ENCODE measurements around the gene ENPP6. TPM values are rescaled to one million over a fixed set of nuclear protein-coding genes. Genes with fewer than 3 reads are reported as not detected.
A peak's percentile ranks its signal among the peaks of the same experiment; 100 is the strongest.

Gene ENPP6
- total and polyA plus RNA-seq, 2 donors: 1.1 to 2.0 TPM

GRCh38 chr4:184165291-184165690 is 52.4 kb downstream of the ENPP6 start:
- no peaks in the 10 kb centered on the region for H3K9me3 ChIP-seq (ENCODE audit: control insufficient read depth in 2 of 2, insufficient read depth in 1 of 2, low read length in 1 of 2)
- H3K4me3 ChIP-seq (ENCODE audit: low read length in 2 of 2): no peak overlapping the region
- peaks cover 4 to 51% of the 10 kb centered on the region in 2 donors for H3K27me3 ChIP-seq (ENCODE audit: control insufficient read depth in 2 of 2, insufficient read depth in 1 of 2, low read length in 1 of 2)
- H3K36me3 ChIP-seq (ENCODE audit: control insufficient read depth in 2 of 2, insufficient read depth in 2 of 2, low read length in 1 of 2): no peaks in the 10 kb centered on the region
- DNase-seq (ENCODE audit: low read depth in 6 of 9, low spot score in 9 of 9): no peak
- H3K4me1 ChIP-seq (ENCODE audit: control insufficient read depth in 2 of 2, insufficient read depth in 2 of 2, low read length in 2 of 2): no peaks in the 10 kb centered on the region
- H3K27ac ChIP-seq (ENCODE audit: low read depth in 1 of 2, low read length in 1 of 2): no peak overlapping the region
- WGBS: 72% methylated on average over 8 of the region's 8 CpGs

GRCh38 chr4:184163813-184164212 is 53.9 kb downstream of the ENPP6 start:
- no peaks in the 10 kb centered on the region for H3K4me1 ChIP-seq (ENCODE audit: control insufficient read depth in 2 of 2, insufficient read depth in 2 of 2, low read length in 2 of 2)
- H3K9me3 ChIP-seq (ENCODE audit: control insufficient read depth in 2 of 2, insufficient read depth in 1 of 2, low read length in 1 of 2): no peaks in the 10 kb centered on the region
- H3K4me3 ChIP-seq (ENCODE audit: low read length in 2 of 2): no peak overlapping the region
- H3K27ac ChIP-seq (ENCODE audit: low read depth in 1 of 2, low read length in 1 of 2): no peak overlapping the region
- 29% methylated on average over 8 of the region's 8 CpGs for WGBS
- H3K27me3 ChIP-seq (ENCODE audit: control insufficient read depth in 2 of 2, insufficient read depth in 1 of 2, low read length in 1 of 2): peaks cover 3 to 43% of the 10 kb centered on the region in 2 donors
- no peaks in the 10 kb centered on the region for H3K36me3 ChIP-seq (ENCODE audit: control insufficient read depth in 2 of 2, insufficient read depth in 2 of 2, low read length in 1 of 2)
- DNase-seq (ENCODE audit: low read depth in 6 of 9, low spot score in 9 of 9): peak in 6 of 9 donors; percentile 3 to 51 (median 14)

DNA sequence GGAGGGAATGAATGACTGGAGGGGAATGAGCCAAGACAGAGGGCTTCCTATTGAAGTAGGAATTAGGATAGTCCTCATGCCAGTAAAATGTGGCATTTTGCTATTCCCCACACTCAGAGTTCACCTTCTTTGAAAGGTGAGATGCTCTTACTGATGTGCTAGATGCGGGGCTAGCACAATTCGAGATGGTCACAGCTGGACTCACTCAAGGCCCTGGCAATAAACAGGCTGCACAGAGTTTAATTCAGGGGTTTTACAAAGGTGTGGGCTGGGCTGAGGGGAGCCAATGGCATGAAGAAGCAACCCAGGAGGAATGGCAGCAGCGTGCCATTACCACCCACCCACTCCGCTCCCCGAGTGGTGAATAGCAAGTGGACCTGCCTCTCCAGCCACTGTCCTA is 55.1 kb downstream of the ENPP6 start:
- 93% methylated on average over 5 of the region's 5 CpGs for WGBS
- H3K9me3 ChIP-seq (ENCODE audit: control insufficient read depth in 2 of 2, insufficient read depth in 1 of 2, low read length in 1 of 2): no peaks in the 10 kb centered on the region
- H3K4me3 ChIP-seq (ENCODE audit: low read length in 2 of 2): no peak overlapping the region
- H3K27ac ChIP-seq (ENCODE audit: low read depth in 1 of 2, low read length in 1 of 2): no peak overlapping the region
- H3K27me3 ChIP-seq (ENCODE audit: control insufficient read depth in 2 of 2, insufficient read depth in 1 of 2, low read length in 1 of 2): peaks cover 0 to 31% of the 10 kb centered on the region in 2 donors
- DNase-seq (ENCODE audit: low read depth in 6 of 9, low spot score in 9 of 9): no peak
- no peaks in the 10 kb centered on the region for H3K36me3 ChIP-seq (ENCODE audit: control insufficient read depth in 2 of 2, insufficient read depth in 2 of 2, low read length in 1 of 2)
- H3K4me1 ChIP-seq (ENCODE audit: control insufficient read depth in 2 of 2, insufficient read depth in 2 of 2, low read length in 2 of 2): no peaks in the 10 kb centered on the region

GRCh38 chr4:184157322-184157721 is 60.4 kb downstream of the ENPP6 start:
- Histone ChIP-seq H3K36me3 (ENCODE audit: control insufficient read depth in 2 of 2, insufficient read depth in 2 of 2, low read length in 1 of 2) (no peaks in the 10 kb centered on the region), H3K27ac (ENCODE audit: low read depth in 1 of 2, low read length in 1 of 2) (no peak overlapping the region), H3K9me3 (ENCODE audit: control insufficient read depth in 2 of 2, insufficient read depth in 1 of 2, low read length in 1 of 2) (no peaks in the 10 kb centered on the region), H3K27me3 (ENCODE audit: control insufficient read depth in 2 of 2, insufficient read depth in 1 of 2, low read length in 1 of 2) (peaks cover 0 to 5% of the 10 kb centered on the region in 2 donors), H3K4me3 (ENCODE audit: low read length in 2 of 2) (no peak overlapping the region), H3K4me1 (ENCODE audit: control insufficient read depth in 2 of 2, insufficient read depth in 2 of 2, low read length in 2 of 2) (no peaks in the 10 kb centered on the region)
- WGBS: 90% methylated on average over 2 of the region's 2 CpGs
- no peak for DNase-seq (ENCODE audit: low read depth in 6 of 9, low spot score in 9 of 9)

- DNase-seq (ENCODE audit: low read depth in 6 of 9, low spot score in 9 of 9): no peak
- Histone ChIP-seq H3K27me3 (ENCODE audit: control insufficient read depth in 2 of 2, insufficient read depth in 1 of 2, low read length in 1 of 2) (peaks cover 0 to 3% of the 10 kb centered on the region in 2 donors), H3K9me3 (ENCODE audit: control insufficient read depth in 2 of 2, insufficient read depth in 1 of 2, low read length in 1 of 2) (no peaks in the 10 kb centered on the region), H3K27ac (ENCODE audit: low read depth in 1 of 2, low read length in 1 of 2) (no peak overlapping the region), H3K36me3 (ENCODE audit: control insufficient read depth in 2 of 2, insufficient read depth in 2 of 2, low read length in 1 of 2) (no peaks in the 10 kb centered on the region), H3K4me1 (ENCODE audit: control insufficient read depth in 2 of 2, insufficient read depth in 2 of 2, low read length in 2 of 2) (no peaks in the 10 kb centered on the region), H3K4me3 (ENCODE audit: low read length in 2 of 2) (no peak overlapping the region)
- 87% methylated on average over 10 of the region's 10 CpGs for WGBS
Measured at GRCh38 chr4:184156163-184156920, 61.3 kb downstream of the ENPP6 start.

- H3K9me3 ChIP-seq (ENCODE audit: control insufficient read depth in 2 of 2, insufficient read depth in 1 of 2, low read length in 1 of 2): no peaks in the 10 kb centered on the region
- peaks cover 0 to 3% of the 10 kb centered on the region in 2 donors for H3K27me3 ChIP-seq (ENCODE audit: control insufficient read depth in 2 of 2, insufficient read depth in 1 of 2, low read length in 1 of 2)
- DNase-seq (ENCODE audit: low read depth in 6 of 9, low spot score in 9 of 9): no peak
- 92% methylated on average over 7 of the region's 7 CpGs for WGBS
- no peak overlapping the region for H3K27ac ChIP-seq (ENCODE audit: low read depth in 1 of 2, low read length in 1 of 2)
- H3K4me1 ChIP-seq (ENCODE audit: control insufficient read depth in 2 of 2, insufficient read depth in 2 of 2, low read length in 2 of 2): no peaks in the 10 kb centered on the region
- no peaks in the 10 kb centered on the region for H3K36me3 ChIP-seq (ENCODE audit: control insufficient read depth in 2 of 2, insufficient read depth in 2 of 2, low read length in 1 of 2)
- H3K4me3 ChIP-seq (ENCODE audit: low read length in 2 of 2): no peak overlapping the region
Measured at GRCh38 chr4:184154199-184154598, 63.5 kb downstream of the ENPP6 start.

- no peak overlapping the region for H3K27ac ChIP-seq (ENCODE audit: low read depth in 1 of 2, low read length in 1 of 2)
- no peak overlapping the region for H3K4me3 ChIP-seq (ENCODE audit: low read length in 2 of 2)
- H3K27me3 ChIP-seq (ENCODE audit: control insufficient read depth in 2 of 2, insufficient read depth in 1 of 2, low read length in 1 of 2): peaks cover 0 to 3% of the 10 kb centered on the region in 2 donors
- no peaks in the 10 kb centered on the region for H3K9me3 ChIP-seq (ENCODE audit: control insufficient read depth in 2 of 2, insufficient read depth in 1 of 2, low read length in 1 of 2)
- WGBS: 93% methylated on average over 5 of the region's 5 CpGs
- DNase-seq (ENCODE audit: low read depth in 6 of 9, low spot score in 9 of 9): no peak
- H3K4me1 ChIP-seq (ENCODE audit: control insufficient read depth in 2 of 2, insufficient read depth in 2 of 2, low read length in 2 of 2): no peaks in the 10 kb centered on the region
- no peaks in the 10 kb centered on the region for H3K36me3 ChIP-seq (ENCODE audit: control insufficient read depth in 2 of 2, insufficient read depth in 2 of 2, low read length in 1 of 2)
Measured at GRCh38 chr4:184153781-184154180, 63.9 kb downstream of the ENPP6 start.

- Histone ChIP-seq H3K27me3 (ENCODE audit: control insufficient read depth in 2 of 2, insufficient read depth in 1 of 2, low read length in 1 of 2) (peaks cover 0 to 3% of the 10 kb centered on the region in 2 donors), H3K36me3 (ENCODE audit: control insufficient read depth in 2 of 2, insufficient read depth in 2 of 2, low read length in 1 of 2) (no peaks in the 10 kb centered on the region), H3K4me1 (ENCODE audit: control insufficient read depth in 2 of 2, insufficient read depth in 2 of 2, low read length in 2 of 2) (no peaks in the 10 kb centered on the region), H3K4me3 (ENCODE audit: low read length in 2 of 2) (no peak overlapping the region), H3K9me3 (ENCODE audit: control insufficient read depth in 2 of 2, insufficient read depth in 1 of 2, low read length in 1 of 2) (no peaks in the 10 kb centered on the region), H3K27ac (ENCODE audit: low read depth in 1 of 2, low read length in 1 of 2) (no peak overlapping the region)
- DNase-seq (ENCODE audit: low read depth in 6 of 9, low spot score in 9 of 9): no peak
- 93% methylated on average over 13 of the region's 13 CpGs for WGBS
Measured at GRCh38 chr4:184151988-184152485, 65.6 kb downstream of the ENPP6 start.

DNA sequence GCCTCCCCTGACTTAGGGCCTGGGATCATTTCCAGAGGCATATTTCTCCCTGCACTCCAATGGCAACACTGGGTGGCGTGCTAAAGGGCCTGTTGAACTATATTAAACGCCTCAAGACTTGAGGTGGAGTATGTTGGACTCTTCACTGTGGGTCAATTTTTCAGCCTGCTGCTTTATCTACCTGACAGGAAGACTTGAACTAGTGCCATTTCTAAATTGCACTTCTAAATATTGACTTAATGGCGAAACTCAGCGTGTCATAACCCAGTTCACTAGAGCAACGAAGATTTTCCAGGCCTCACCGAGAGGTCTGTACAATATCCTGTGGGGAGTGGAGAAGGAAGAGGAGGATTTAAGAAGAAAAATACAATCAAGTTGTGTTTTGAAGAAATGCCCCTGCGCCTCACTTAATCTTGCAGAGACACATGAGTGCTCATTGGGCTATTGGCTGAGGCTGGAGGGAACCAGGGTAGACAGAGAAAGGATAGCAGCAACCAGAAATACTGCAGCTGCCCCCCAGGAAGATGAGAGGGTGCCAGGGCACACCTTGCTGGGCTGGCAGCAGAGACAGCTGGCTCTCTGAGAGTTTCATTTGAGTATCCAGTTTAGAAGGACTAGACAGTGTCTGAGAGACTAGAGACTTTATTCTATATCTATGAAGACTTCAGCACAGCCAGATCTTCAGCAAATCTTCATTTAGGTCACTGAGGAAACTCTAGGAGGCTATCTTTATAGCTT is 67.4 kb downstream of the ENPP6 start:
- DNase-seq (ENCODE audit: low read depth in 6 of 9, low spot score in 9 of 9): no peak
- Histone ChIP-seq H3K27ac (ENCODE audit: low read depth in 1 of 2, low read length in 1 of 2) (no peak overlapping the region), H3K36me3 (ENCODE audit: control insufficient read depth in 2 of 2, insufficient read depth in 2 of 2, low read length in 1 of 2) (no peaks in the 10 kb centered on the region), H3K27me3 (ENCODE audit: control insufficient read depth in 2 of 2, insufficient read depth in 1 of 2, low read length in 1 of 2) (no peaks in the 10 kb centered on the region), H3K4me3 (ENCODE audit: low read length in 2 of 2) (no peak overlapping the region), H3K9me3 (ENCODE audit: control insufficient read depth in 2 of 2, insufficient read depth in 1 of 2, low read length in 1 of 2) (no peaks in the 10 kb centered on the region), H3K4me1 (ENCODE audit: control insufficient read depth in 2 of 2, insufficient read depth in 2 of 2, low read length in 2 of 2) (no peaks in the 10 kb centered on the region)
- WGBS: 96% methylated on average over 7 of the region's 7 CpGs
